GM12878 (cell line): Measurements from ENCODE around the gene WIPF2. TPM values are rescaled to one million over a fixed set of nuclear protein-coding genes. Genes with fewer than 3 reads are reported as not detected.

Source experiments
- CTCF ChIP-seq, 3 experiments: IDR thresholded peaks in 2 of 3; conservative IDR thresholded peaks in 1 of 3; 2 replicates each; pipeline ENCODE4 v1.5.1; 2011; ENCODE audit warnings: low read depth in 3 of 3, low read length in 3 of 3, mild to moderate bottlenecking in 3 of 3, control low read depth in 2 of 3, moderate library complexity in 2 of 3, inconsistent platforms in 1 of 3, mixed read lengths in 1 of 3; ENCODE audit not compliant: control insufficient read depth in 2 of 3, insufficient read depth in 1 of 3; ENCODE audit errors: extremely low read depth in 1 of 3
- DPF2 ChIP-seq: fragments of 450-650 bp; IDR thresholded peaks from 2 replicates; pipeline ENCODE4 v1.6.1; 2017; ENCODE audit warnings: mild to moderate bottlenecking
- FOS ChIP-seq: IDR thresholded peaks from 3 replicates; pipeline ENCODE4 v1.6.1; 2011; ENCODE audit warnings: borderline replicate concordance; ENCODE audit not compliant: insufficient read length; ENCODE audit errors: extremely low read depth
- MTA2 ChIP-seq: fragments of 450-650 bp; IDR thresholded peaks from 2 replicates; pipeline ENCODE4 v1.6.1; 2016; ENCODE audit warnings: low read depth, mild to moderate bottlenecking, moderate library complexity
- NFIC ChIP-seq: IDR thresholded peaks from 2 replicates; pipeline ENCODE4 v1.6.1; 2012; ENCODE audit warnings: low read depth, mild to moderate bottlenecking, inconsistent platforms, low read length, moderate library complexity
- NR2F1 ChIP-seq: fragments of 450-650 bp; conservative IDR thresholded peaks from 2 replicates; pipeline ENCODE4 v1.6.1; 2017; ENCODE audit warnings: mild to moderate bottlenecking
- PAX8 ChIP-seq: fragments of 450-650 bp; IDR thresholded peaks from 2 replicates; pipeline ENCODE4 v1.6.1; 2017; ENCODE audit warnings: mild to moderate bottlenecking, moderate library complexity
- PBX3 ChIP-seq: IDR thresholded peaks from 2 replicates; pipeline ENCODE4 v1.6.1; 2011; ENCODE audit warnings: mild to moderate bottlenecking, low read depth, low read length, moderate library complexity; ENCODE audit not compliant: insufficient replicate concordance
- PKNOX1 ChIP-seq: fragments of 450-650 bp; IDR thresholded peaks from 2 replicates; pipeline ENCODE4 v1.6.1; 2016; ENCODE audit warnings: mild to moderate bottlenecking
- PML ChIP-seq: IDR thresholded peaks from 2 replicates; pipeline ENCODE4 v1.6.1; 2012; ENCODE audit warnings: low read length, inconsistent platforms
- REST ChIP-seq: IDR thresholded peaks from 2 replicates; pipeline ENCODE4 v1.6.1; 2012; ENCODE audit warnings: mild to moderate bottlenecking, low read depth, low read length
- SMAD5 ChIP-seq: IDR thresholded peaks from 2 replicates; pipeline ENCODE4 v1.6.1; 2016; ENCODE audit warnings: antibody characterized with exemption, low read depth
- SMARCA5 ChIP-seq: fragments of 450-650 bp; IDR thresholded peaks from 2 replicates; pipeline ENCODE4 v1.6.1; 2017; ENCODE audit warnings: mild to moderate bottlenecking
- SREBF2 ChIP-seq: IDR thresholded peaks from 2 replicates; pipeline ENCODE4 v1.6.1; 2012; ENCODE audit warnings: mild to moderate bottlenecking, low read length
- STAT3 ChIP-seq: IDR thresholded peaks from 2 replicates; pipeline ENCODE4 v1.6.1; 2011; ENCODE audit warnings: low read depth, low read length, improper control_type of control experiment
- ZBTB11 ChIP-seq: fragments of 450-650 bp; formaldehyde crosslinking; IDR thresholded peaks from 2 replicates; pipeline ENCODE4 v1.5.0; 2022; ENCODE audit warnings: mild to moderate bottlenecking, missing genetic modification characterization
- ZNF217 ChIP-seq: fragments of 450-650 bp; IDR thresholded peaks from 2 replicates; pipeline ENCODE4 v1.6.1; 2017; ENCODE audit warnings: antibody characterized with exemption, mild to moderate bottlenecking
- ZNF274 ChIP-seq: IDR thresholded peaks from one replicate; pipeline ENCODE4 v1.8.0; 2011; ENCODE audit not compliant: insufficient read length, insufficient read depth
- ZZZ3 ChIP-seq: IDR thresholded peaks from 2 replicates; pipeline ENCODE4 v1.6.1; 2011; ENCODE audit warnings: low read depth; ENCODE audit not compliant: control insufficient read depth, insufficient read length
- polyA plus RNA-seq, 11 experiments: library from polyadenylated mRNA; depleted of rRNA in 4 of 11; unstranded in 6 of 11; stranded (reverse) in 5 of 11; fragments of >200 nt; fragmentation: Nextera tagmentation in 4 of 11; fragmentation: Illumina TruSeq in 1 of 11; extraction: Ambion mirVana in 4 of 11; extraction: Trizol in 1 of 11; gene quantifications; 1 replicate in 1 of 11; 2 replicates in 10 of 11; pipeline versions ENCODE4 v1.2.1 to v1.2.3, GENCODE V29; 2011 to 2016; ENCODE audit warnings: inconsistent platforms in 2 of 11, missing spikeins in 2 of 11, low read depth in 1 of 11
- total RNA-seq, 4 experiments: library from RNA; depleted of rRNA in 3 of 4; stranded (reverse); fragments of >200 nt in 3 of 4; fragmentation: Illumina TruSeq in 1 of 4; extraction: Trizol in 1 of 4; gene quantifications; 2 replicates each; pipeline versions ENCODE4 v1.2.1 to v1.2.3, GENCODE V29; 2013 to 2021

WIPF2 gene
- total and polyA plus RNA-seq, 10 of the 15 experiments (the other 5 are each of a cell fraction or from before 2014, with no cell fraction given) = 4.2 to 20.8 (median 7.1) TPM

- TF ChIP-seq REST (no peak), ZBTB11 (CRISPR knock-in tag) (no peak), NR2F1 (no peak), CTCF (IDR thresholded peaks at IDR 0.05 in 2 of 3, conservative IDR thresholded peaks at IDR 0.05 in 1 of 3; ENCODE audit: control insufficient read depth in 2 of 3, extremely low read depth in 1 of 3, insufficient read depth in 1 of 3, low read depth in 3 of 3, low read length in 3 of 3) (no peak), ZNF217 (no peak), PKNOX1 (no peak), DPF2 (no peak), NFIC (no peak), ZNF274 (no peak), PBX3 (no peak), PAX8 (no peak), PML (no peak), STAT3 (no peak), MTA2 (peak; percentile 39), ZZZ3 (no peak), SMARCA5 (no peak), FOS (no peak), SMAD5 (no peak), SREBF2 (no peak)
Observed at GRCh38 chr17:40309031-40309948, 90.2 kb downstream of the WIPF2 start, which contains the start of gene RARA (continued).
